Measurements from ENCODE around the gene HS6ST2.

HS6ST2 gene

GRCh38 chrX:132778917-132779316, 179.5 kb downstream of the HS6ST2 start:
- Histone ChIP-seq H3K27me3 (replicated peaks; ENCODE audit: insufficient read depth, low read length) (no peaks in the 10 kb centered on the region), H3K4me2 (ENCODE audit: low read depth, low read length) (no peak overlapping the region), H3K9me3 (replicated peaks; ENCODE audit: insufficient read depth, low read length) (no peaks in the 10 kb centered on the region), H3K27ac (ENCODE audit: low read length) (no peak overlapping the region), H4K20me1 (ENCODE audit: insufficient read depth, low read length) (no peaks in the 10 kb centered on the region), H2AFZ (ENCODE audit: low read length) (no peak overlapping the region), H3K9me2 (replicated peaks; ENCODE audit: insufficient read depth, low read length) (no peaks in the 10 kb centered on the region), H3K36me3 (replicated peaks; ENCODE audit: insufficient read depth, low read length) (no peaks in the 10 kb centered on the region), H3K4me3 (ENCODE audit: low read length) (no peak overlapping the region), H3F3A (ENCODE audit: insufficient read depth, low read length) (no peaks in the 10 kb centered on the region), H3K9ac (ENCODE audit: low read length) (no peak overlapping the region), H3K79me2 (ENCODE audit: low read length) (no peaks in the 10 kb centered on the region), H3K4me1 (ENCODE audit: low read length) (no peaks in the 10 kb centered on the region)
- no peak for DNase-seq
- TF ChIP-seq EZH2phosphoT487 (IDR thresholded peaks at IDR 0.05; ENCODE audit: low read length) = no peak
- TF ChIP-seq CTCF (IDR thresholded peaks at IDR 0.05; ENCODE audit: low read length) = no peak
- no peak for TF ChIP-seq EZH2 (optimal IDR thresholded peaks at IDR 0.05; ENCODE audit: low read depth, low read length)

GRCh38 chrX:132776486-132777210, 181.8 kb downstream of the HS6ST2 start:
- Histone ChIP-seq H3K4me3 (ENCODE audit: low read length) (no peak overlapping the region), H2AFZ (ENCODE audit: low read length) (no peak overlapping the region), H3K27me3 (replicated peaks; ENCODE audit: insufficient read depth, low read length) (no peaks in the 10 kb centered on the region), H3K9me2 (replicated peaks; ENCODE audit: insufficient read depth, low read length) (no peaks in the 10 kb centered on the region), H3K4me1 (ENCODE audit: low read length) (no peaks in the 10 kb centered on the region), H3K9ac (ENCODE audit: low read length) (no peak overlapping the region), H3K9me3 (replicated peaks; ENCODE audit: insufficient read depth, low read length) (no peaks in the 10 kb centered on the region), H3K79me2 (ENCODE audit: low read length) (no peaks in the 10 kb centered on the region), H3K36me3 (replicated peaks; ENCODE audit: insufficient read depth, low read length) (no peaks in the 10 kb centered on the region), H3K4me2 (ENCODE audit: low read depth, low read length) (no peak overlapping the region), H3F3A (ENCODE audit: insufficient read depth, low read length) (no peaks in the 10 kb centered on the region), H4K20me1 (ENCODE audit: insufficient read depth, low read length) (no peaks in the 10 kb centered on the region), H3K27ac (ENCODE audit: low read length) (no peak overlapping the region)
- no peak for DNase-seq
- no peak for TF ChIP-seq CTCF (IDR thresholded peaks at IDR 0.05; ENCODE audit: low read length)
- TF ChIP-seq EZH2phosphoT487 (IDR thresholded peaks at IDR 0.05; ENCODE audit: low read length) = no peak
- no peak for TF ChIP-seq EZH2 (optimal IDR thresholded peaks at IDR 0.05; ENCODE audit: low read depth, low read length)

- Histone ChIP-seq H3F3A (ENCODE audit: insufficient read depth, low read length) (no peaks in the 10 kb centered on the region), H3K27ac (ENCODE audit: low read length) (no peak overlapping the region), H3K9me2 (replicated peaks; ENCODE audit: insufficient read depth, low read length) (no peaks in the 10 kb centered on the region), H3K9ac (ENCODE audit: low read length) (no peak overlapping the region), H3K4me2 (ENCODE audit: low read depth, low read length) (no peak overlapping the region), H3K4me1 (ENCODE audit: low read length) (no peaks in the 10 kb centered on the region), H3K9me3 (replicated peaks; ENCODE audit: insufficient read depth, low read length) (no peaks in the 10 kb centered on the region), H4K20me1 (ENCODE audit: insufficient read depth, low read length) (no peaks in the 10 kb centered on the region), H3K4me3 (ENCODE audit: low read length) (no peak overlapping the region), H3K79me2 (ENCODE audit: low read length) (no peaks in the 10 kb centered on the region), H3K27me3 (replicated peaks; ENCODE audit: insufficient read depth, low read length) (no peaks in the 10 kb centered on the region), H2AFZ (ENCODE audit: low read length) (no peak overlapping the region), H3K36me3 (replicated peaks; ENCODE audit: insufficient read depth, low read length) (no peaks in the 10 kb centered on the region)
- TF ChIP-seq EZH2phosphoT487 (IDR thresholded peaks at IDR 0.05; ENCODE audit: low read length) (no peak), CTCF (IDR thresholded peaks at IDR 0.05; ENCODE audit: low read length) (no peak), EZH2 (optimal IDR thresholded peaks at IDR 0.05; ENCODE audit: low read depth, low read length) (no peak)
- no peak for DNase-seq
These were observed 183.1 kb downstream of the HS6ST2 start for GRCh38 chrX:132775263-132775823.

Data from MM.1S (cell line).